Loucy (cell line): ENCODE results near the gene RBM14.
"Not testable (repeated sequence)": the region's sequence is repeated elsewhere in the genome, so short reads cannot be mapped to it uniquely, and the experiment has no call there.

Experiments
- H2AFZ ChIP-seq: fragments of 200-600 bp; sonication (generic); 2 replicates; pipeline ENCODE4 v1.6.0; 2016; ENCODE audit warnings: antibody characterized with exemption, mild to moderate bottlenecking, low read length, moderate library complexity
- H3F3A ChIP-seq: fragments of 200-600 bp; 2 replicates; pipeline ENCODE4 v1.6.0; 2016; ENCODE audit warnings: antibody characterized with exemption, low read depth, mild to moderate bottlenecking
- H3K27me3 ChIP-seq: fragments of 200-600 bp; sonication (generic); 2 replicates; pipeline ENCODE4 v1.6.1; 2014; ENCODE audit warnings: low read length, mild to moderate bottlenecking; ENCODE audit not compliant: insufficient read depth, poor library complexity, severe bottlenecking
- H3K36me3 ChIP-seq: fragments of 200-600 bp; sonication (generic); 2 replicates; pipeline ENCODE4 v1.6.1; 2016; ENCODE audit warnings: low read length; ENCODE audit not compliant: insufficient read depth
- H3K4me1 ChIP-seq: fragments of 200-600 bp; sonication (generic); 2 replicates; pipeline ENCODE4 v1.5.1; 2014; ENCODE audit warnings: low read length, mild to moderate bottlenecking; ENCODE audit not compliant: insufficient read depth, poor library complexity, severe bottlenecking
- H3K4me2 ChIP-seq: fragments of 200-600 bp; sonication (generic); 2 replicates; pipeline ENCODE4 v1.6.0; 2014; ENCODE audit warnings: antibody characterized with exemption, low read length, low read depth, mild to moderate bottlenecking; ENCODE audit not compliant: poor library complexity, severe bottlenecking
- H3K4me3 ChIP-seq: fragments of 200-600 bp; sonication (generic); 2 replicates; pipeline ENCODE4 v1.5.1; 2014; ENCODE audit warnings: low read length, mild to moderate bottlenecking, mixed read lengths; ENCODE audit not compliant: poor library complexity, severe bottlenecking
- H3K79me2 ChIP-seq: fragments of 200-600 bp; sonication (generic); 2 replicates; pipeline ENCODE4 v1.6.1; 2014; ENCODE audit warnings: low read length; ENCODE audit not compliant: insufficient read depth
- H3K9ac ChIP-seq: fragments of 200-600 bp; sonication (generic); 2 replicates; pipeline ENCODE4 v1.6.0; 2014; ENCODE audit warnings: mild to moderate bottlenecking, low read depth, low read length, moderate library complexity; ENCODE audit not compliant: poor library complexity, severe bottlenecking
- H3K9me2 ChIP-seq: fragments of 200-600 bp; sonication (generic); replicated peaks from 2 replicates; pipeline ENCODE4 v1.6.1; 2016; ENCODE audit warnings: low read depth, low read length, mixed read lengths
- H3K9me3 ChIP-seq: fragments of 200-600 bp; sonication (generic); 2 replicates; pipeline ENCODE4 v1.6.1; 2014; ENCODE audit warnings: mild to moderate bottlenecking, antibody characterized with exemption, low read length, low read depth; ENCODE audit not compliant: insufficient read depth
- H4K20me1 ChIP-seq: fragments of 200-600 bp; sonication (generic); 2 replicates; pipeline ENCODE4 v1.6.0; 2014; ENCODE audit warnings: antibody characterized with exemption, low read length, mild to moderate bottlenecking; ENCODE audit not compliant: insufficient read depth, poor library complexity, severe bottlenecking
- EZH2phosphoT487 ChIP-seq: fragments of 200-600 bp; IDR thresholded peaks from 2 replicates; pipeline ENCODE4 v1.6.1; 2018; ENCODE audit warnings: antibody characterized with exemption, mild to moderate bottlenecking, moderate library complexity, borderline replicate concordance
- TF ChIP-seq, protein P1 (sequence below): fragments of 200-600 bp; sonication (generic); conservative IDR thresholded peaks from 2 replicates; pipeline ENCODE4 v1.5.1; 2014; ENCODE audit warnings: mild to moderate bottlenecking, antibody characterized with exemption, low read length

The RBM14 gene

DNA sequence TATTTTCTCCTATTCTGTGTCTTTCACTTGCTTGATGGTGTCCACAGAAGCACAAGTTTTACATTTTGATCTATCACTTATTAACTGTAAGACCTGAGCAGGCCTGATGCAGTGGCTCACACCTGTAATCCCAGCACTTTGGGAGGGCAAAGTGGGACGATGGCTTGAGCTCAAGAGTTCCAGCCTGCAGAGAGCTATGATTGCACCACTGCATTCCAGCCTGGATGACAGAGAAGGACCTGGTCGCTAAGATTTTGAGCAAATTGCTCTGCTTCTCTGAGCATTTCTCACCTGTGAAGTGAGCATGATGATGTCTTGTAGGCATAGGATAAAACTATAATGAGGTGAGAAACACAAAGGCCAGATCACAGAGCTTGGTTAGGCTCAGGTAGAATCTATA lies 30.3 kb upstream of the RBM14 start:
- Histone ChIP-seq H3K4me2 (no peak overlapping the region), H3K9me2 (no peaks in the 10 kb centered on the region), H3K4me1 (no peaks in the 10 kb centered on the region), H3K9me3 (no peaks in the 10 kb centered on the region; the same call in 1 of the 2 replicates), H4K20me1 (no peaks in the 10 kb centered on the region), H3K4me3 (no peak overlapping the region), H3K27me3 (no peaks in the 10 kb centered on the region), H3K79me2 (no peaks in the 10 kb centered on the region), H2AFZ (no peak overlapping the region), H3F3A (no peaks in the 10 kb centered on the region), H3K36me3 (no peaks in the 10 kb centered on the region), H3K9ac (no peak overlapping the region)
- TF ChIP-seq EZH2phosphoT487 = no peak

- not testable (repeated sequence) for H3K9me2 ChIP-seq, H3K27me3 ChIP-seq, H3F3A ChIP-seq, H3K9me3 ChIP-seq, H3K4me2 ChIP-seq, H3K79me2 ChIP-seq, H3K4me1 ChIP-seq, H3K4me3 ChIP-seq, H3K36me3 ChIP-seq, H3K9ac ChIP-seq, H4K20me1 ChIP-seq, H2AFZ ChIP-seq
Observed at GRCh38 chr11:66589315-66589714, 27.1 kb upstream of the RBM14 start.

DNA sequence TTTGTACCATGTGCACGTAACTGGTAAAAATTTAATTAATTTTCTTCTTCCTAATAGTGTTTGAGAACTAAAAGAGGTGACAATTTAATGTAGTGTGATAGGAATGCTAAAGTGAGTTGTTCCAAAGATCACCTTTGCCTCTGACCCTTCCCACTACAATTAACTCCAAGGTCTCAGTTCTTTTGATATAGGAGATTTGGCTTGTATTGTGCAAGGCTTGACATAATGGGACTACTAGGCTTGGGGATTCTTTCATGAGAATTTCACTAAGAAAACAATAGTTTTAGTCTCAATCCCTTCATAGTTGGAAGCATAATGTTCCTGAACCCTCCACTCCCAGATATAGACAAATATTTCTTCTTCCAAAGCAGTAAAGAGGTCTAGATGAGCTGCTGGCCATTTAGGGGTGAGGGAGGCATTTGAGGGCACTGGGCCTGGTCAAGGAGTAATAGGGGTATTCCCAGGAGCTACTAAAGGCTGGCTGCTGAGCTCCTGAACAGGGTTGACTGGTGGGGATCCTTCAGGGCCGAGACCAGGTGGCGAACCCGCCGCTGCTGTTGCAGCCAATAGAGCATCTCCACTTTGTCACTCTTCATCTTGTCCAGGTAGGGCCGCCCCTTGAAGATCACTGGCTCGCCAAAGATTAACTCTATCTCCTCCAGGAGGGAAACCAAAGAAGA lies 26.3 kb upstream of the RBM14 start:
- H3K79me2 ChIP-seq = peaks cover 10% of the 10 kb centered on the region; the same call in 1 of the 2 replicates
- no peak overlapping the region for H3K4me2 ChIP-seq
- TF ChIP-seq, protein P1, sequence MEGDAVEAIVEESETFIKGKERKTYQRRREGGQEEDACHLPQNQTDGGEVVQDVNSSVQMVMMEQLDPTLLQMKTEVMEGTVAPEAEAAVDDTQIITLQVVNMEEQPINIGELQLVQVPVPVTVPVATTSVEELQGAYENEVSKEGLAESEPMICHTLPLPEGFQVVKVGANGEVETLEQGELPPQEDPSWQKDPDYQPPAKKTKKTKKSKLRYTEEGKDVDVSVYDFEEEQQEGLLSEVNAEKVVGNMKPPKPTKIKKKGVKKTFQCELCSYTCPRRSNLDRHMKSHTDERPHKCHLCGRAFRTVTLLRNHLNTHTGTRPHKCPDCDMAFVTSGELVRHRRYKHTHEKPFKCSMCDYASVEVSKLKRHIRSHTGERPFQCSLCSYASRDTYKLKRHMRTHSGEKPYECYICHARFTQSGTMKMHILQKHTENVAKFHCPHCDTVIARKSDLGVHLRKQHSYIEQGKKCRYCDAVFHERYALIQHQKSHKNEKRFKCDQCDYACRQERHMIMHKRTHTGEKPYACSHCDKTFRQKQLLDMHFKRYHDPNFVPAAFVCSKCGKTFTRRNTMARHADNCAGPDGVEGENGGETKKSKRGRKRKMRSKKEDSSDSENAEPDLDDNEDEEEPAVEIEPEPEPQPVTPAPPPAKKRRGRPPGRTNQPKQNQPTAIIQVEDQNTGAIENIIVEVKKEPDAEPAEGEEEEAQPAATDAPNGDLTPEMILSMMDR = no peak
- no peak for TF ChIP-seq EZH2phosphoT487
- H2AFZ ChIP-seq = no peak overlapping the region
- no peak overlapping the region for H3K4me3 ChIP-seq
- H3K9me2 ChIP-seq = no peaks in the 10 kb centered on the region
- peaks cover 14% of the 10 kb centered on the region for H3K4me1 ChIP-seq
- no peaks in the 10 kb centered on the region for H3K9me3 ChIP-seq
- H3K27me3 ChIP-seq = no peaks in the 10 kb centered on the region
- H3K36me3 ChIP-seq = no peaks in the 10 kb centered on the region
- no peaks in the 10 kb centered on the region for H3F3A ChIP-seq
- no peak overlapping the region for H3K9ac ChIP-seq
- no peaks in the 10 kb centered on the region for H4K20me1 ChIP-seq

- H3K9me2 ChIP-seq = no peaks in the 10 kb centered on the region
- no peaks in the 10 kb centered on the region for H3F3A ChIP-seq
- no peaks in the 10 kb centered on the region for H3K9me3 ChIP-seq
- peaks cover 14% of the 10 kb centered on the region for H3K4me1 ChIP-seq
- H2AFZ ChIP-seq = no peak overlapping the region
- H4K20me1 ChIP-seq = no peaks in the 10 kb centered on the region
- no peak for TF ChIP-seq EZH2phosphoT487
- TF ChIP-seq, protein P1 = no peak
- no peaks in the 10 kb centered on the region for H3K36me3 ChIP-seq
- H3K27me3 ChIP-seq = no peaks in the 10 kb centered on the region
- no peak overlapping the region for H3K4me3 ChIP-seq
- peaks cover 10% of the 10 kb centered on the region; the same call in 1 of the 2 replicates for H3K79me2 ChIP-seq
- no peak overlapping the region for H3K4me2 ChIP-seq
- no peak overlapping the region for H3K9ac ChIP-seq
Observed at GRCh38 chr11:66591175-66591574, 25.3 kb upstream of the RBM14 start.
